ENCODE data around the gene TNFRSF14.

The TNFRSF14 gene

DNA sequence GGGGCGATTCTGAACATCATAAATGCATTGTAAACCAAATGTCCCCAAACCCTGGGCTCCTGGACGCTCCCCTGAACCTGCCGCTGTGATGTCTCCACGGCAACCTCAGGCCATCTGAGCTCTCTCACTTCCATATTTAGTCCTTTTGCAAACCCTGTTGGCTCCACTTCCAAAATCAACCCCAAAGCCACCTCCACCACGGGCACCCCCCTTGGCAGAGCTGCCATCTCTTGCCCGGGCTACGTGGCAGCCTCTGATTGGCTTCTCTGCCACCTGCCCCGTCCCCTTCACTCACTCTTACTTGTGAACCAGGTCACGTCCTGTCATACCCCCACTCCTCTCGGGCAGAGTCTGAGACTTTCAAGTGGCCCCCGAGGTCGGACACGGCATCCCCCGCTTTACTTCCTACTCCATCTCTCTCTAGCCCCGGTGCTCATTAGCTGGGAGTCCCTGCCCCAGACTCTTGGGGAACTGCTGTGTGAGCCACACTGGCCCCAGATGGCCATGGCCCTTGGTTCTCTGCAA lies 46.2 kb downstream of the TNFRSF14 start:
- in situ Hi-C loops (cut with MboI; ENCODE audit: low pct_unique_long_range_greater_than_20kb, low sequenced_read_pairs, unreplicated experiment): no loop called here
- DNase-seq (ENCODE audit: low spot score): no peak
- TF ChIP-seq, protein P1, sequence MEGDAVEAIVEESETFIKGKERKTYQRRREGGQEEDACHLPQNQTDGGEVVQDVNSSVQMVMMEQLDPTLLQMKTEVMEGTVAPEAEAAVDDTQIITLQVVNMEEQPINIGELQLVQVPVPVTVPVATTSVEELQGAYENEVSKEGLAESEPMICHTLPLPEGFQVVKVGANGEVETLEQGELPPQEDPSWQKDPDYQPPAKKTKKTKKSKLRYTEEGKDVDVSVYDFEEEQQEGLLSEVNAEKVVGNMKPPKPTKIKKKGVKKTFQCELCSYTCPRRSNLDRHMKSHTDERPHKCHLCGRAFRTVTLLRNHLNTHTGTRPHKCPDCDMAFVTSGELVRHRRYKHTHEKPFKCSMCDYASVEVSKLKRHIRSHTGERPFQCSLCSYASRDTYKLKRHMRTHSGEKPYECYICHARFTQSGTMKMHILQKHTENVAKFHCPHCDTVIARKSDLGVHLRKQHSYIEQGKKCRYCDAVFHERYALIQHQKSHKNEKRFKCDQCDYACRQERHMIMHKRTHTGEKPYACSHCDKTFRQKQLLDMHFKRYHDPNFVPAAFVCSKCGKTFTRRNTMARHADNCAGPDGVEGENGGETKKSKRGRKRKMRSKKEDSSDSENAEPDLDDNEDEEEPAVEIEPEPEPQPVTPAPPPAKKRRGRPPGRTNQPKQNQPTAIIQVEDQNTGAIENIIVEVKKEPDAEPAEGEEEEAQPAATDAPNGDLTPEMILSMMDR (IDR thresholded peaks at IDR 0.05; ENCODE audit: extremely low read depth, insufficient read depth, missing control alignments): no peak

DNA sequence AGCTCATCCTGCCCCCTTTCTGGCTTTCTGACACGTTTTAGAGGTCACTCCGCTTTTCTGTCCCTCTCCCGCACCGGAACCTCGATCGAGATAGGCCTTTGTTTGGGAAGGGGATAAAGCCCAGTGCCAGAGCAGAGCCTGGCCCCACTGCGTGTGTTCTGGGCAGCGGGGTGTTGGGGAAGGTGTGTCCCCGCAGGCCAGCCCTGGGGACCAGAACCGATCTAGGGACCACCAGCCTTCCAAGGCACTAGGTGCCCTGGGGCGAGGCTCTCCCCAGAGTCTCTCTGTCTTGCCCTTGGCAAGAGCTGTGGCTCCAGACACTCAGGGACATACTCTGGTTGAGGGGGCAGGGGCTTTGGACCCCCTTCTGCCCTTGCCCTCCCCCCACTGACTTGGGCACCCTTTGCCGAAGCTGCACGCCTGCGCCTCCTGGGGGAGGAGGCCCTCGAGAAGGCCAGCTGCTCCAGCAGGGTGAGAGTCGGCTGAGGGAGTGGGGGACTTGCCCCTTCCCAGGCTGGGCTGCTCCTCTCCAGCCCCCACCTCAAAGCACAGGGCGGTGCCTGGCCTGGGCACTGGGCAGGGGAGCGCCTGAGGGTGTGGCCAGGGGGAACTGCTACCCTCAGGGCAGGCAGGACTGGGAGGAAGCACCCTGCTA lies 46.8 kb downstream of the TNFRSF14 start:
- in situ Hi-C loops (cut with MboI; ENCODE audit: low pct_unique_long_range_greater_than_20kb, low sequenced_read_pairs, unreplicated experiment): no loop called here
- TF ChIP-seq, protein P1 (IDR thresholded peaks at IDR 0.05; ENCODE audit: extremely low read depth, insufficient read depth, missing control alignments): no peak
- no peak for DNase-seq (ENCODE audit: low spot score)

DNA sequence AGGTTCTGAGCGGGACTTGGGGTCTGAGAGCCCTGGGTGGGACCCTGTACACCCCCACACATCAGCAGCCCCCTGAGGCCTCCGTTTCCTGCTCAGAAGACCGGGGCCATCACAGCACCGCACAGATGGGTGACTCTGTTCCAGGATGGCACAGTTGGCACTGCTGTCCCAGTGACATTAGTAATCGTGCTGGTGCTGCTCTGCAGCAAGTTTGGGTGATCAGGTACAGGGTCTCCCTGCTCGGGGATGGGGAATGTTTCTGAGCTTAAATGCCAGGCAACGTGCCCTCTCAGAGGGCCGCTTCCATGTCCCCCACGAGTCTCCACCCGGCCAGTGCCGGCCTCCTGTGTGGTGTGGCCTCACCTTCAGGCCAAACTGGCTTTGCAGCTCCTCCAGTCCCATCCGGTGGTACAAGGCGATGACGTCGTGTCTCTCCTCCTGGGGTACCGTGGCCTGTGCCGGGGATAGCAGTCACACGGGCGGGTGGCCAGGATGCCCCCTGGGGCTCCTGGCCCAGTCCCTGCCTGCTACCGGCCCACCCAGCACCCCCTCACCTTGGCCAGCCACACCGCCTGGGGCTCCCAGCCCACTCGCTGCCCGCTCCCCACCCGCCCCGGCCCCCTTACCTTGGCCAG lies 47.5 kb downstream of the TNFRSF14 start:
- no peak for DNase-seq (ENCODE audit: low spot score)
- in situ Hi-C loops (cut with MboI; ENCODE audit: low pct_unique_long_range_greater_than_20kb, low sequenced_read_pairs, unreplicated experiment): no loop called here
- TF ChIP-seq, protein P1 (IDR thresholded peaks at IDR 0.05; ENCODE audit: extremely low read depth, insufficient read depth, missing control alignments): no peak

DNA sequence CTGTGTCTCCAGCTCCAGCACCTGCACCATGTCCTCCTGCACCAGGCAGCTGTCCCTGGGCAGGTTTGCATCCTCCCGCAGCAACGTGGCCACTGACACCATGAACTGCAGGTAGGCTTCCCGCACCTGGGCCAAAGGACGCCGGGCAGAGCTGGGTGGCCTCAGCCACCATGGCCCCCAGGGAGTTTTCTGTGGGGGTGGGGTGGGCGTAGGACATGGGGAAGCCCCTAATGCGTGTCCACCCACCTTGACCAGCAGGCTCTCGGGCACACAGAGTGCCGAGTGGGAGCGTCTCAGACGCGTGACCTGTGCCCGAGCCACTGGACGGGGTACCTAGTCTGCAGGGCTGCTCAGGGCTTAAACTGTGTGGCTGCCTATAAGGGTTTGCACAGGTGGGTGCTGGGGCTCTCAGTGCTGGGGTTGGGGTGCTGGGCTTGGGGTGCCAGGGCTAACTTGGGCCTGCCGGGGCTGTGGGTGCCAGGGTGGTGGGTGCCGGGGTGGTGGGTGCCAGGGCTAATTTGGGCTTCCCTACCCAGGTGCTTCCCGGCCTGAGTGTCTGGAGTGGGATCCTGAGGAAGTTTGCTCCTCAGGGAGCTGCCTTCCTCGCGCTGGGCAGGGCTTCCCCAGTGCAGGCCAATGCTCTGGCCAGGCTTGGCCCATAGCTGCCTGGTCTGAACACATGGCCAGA lies 48.1 kb downstream of the TNFRSF14 start:
- in situ Hi-C loops (cut with MboI; ENCODE audit: low pct_unique_long_range_greater_than_20kb, low sequenced_read_pairs, unreplicated experiment): no loop called here
- TF ChIP-seq, protein P1 (IDR thresholded peaks at IDR 0.05; ENCODE audit: extremely low read depth, insufficient read depth, missing control alignments): no peak
- no peak for DNase-seq (ENCODE audit: low spot score)

DNA sequence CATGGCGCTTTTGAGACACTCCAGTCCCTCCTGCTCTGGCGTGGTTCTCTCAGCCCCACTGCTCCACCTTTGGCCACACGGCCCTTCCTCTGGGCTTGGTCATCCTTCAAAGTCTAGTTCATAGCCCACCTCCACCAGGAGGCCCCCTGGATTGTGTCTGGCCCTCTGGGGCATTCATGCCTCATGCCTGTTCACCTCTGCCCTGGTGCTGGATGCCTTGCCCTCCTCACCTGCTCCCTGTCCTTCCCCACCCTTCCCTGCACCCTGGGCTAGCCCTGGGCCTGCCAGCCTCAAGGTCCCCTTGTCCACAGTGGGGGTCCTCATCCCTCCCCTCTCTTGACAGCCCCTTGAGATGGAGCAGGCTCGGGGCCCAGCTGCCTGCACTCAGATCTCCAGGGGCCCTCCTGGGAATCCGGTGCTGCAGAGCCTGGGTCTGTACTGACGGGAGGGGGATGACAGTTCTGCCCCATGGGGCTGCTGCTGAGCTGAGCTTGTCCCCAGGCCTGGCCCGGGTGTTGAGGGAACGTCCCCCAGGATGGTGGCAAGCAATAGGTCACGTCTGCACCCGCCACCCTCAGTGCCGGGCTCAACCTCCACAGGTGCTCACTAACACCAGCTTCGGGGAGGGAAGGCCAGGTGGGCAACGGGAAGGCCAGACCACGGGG lies 48.8 kb downstream of the TNFRSF14 start:
- in situ Hi-C loops (cut with MboI; ENCODE audit: low pct_unique_long_range_greater_than_20kb, low sequenced_read_pairs, unreplicated experiment): no loop called here
- TF ChIP-seq, protein P1 (IDR thresholded peaks at IDR 0.05; ENCODE audit: extremely low read depth, insufficient read depth, missing control alignments): no peak
- DNase-seq (ENCODE audit: low spot score): no peak

Measured in GM13977 (cell line).